Glutamatergic neuron (in vitro differentiated cells): ENCODE results near the gene NEDD4. TPM values are rescaled to one million over a fixed set of nuclear protein-coding genes. Genes with fewer than 3 reads are reported as not detected.
"Not testable (repeated sequence)": the region's sequence is repeated elsewhere in the genome, so short reads cannot be mapped to it uniquely, and the experiment has no call there.

Experiments used
- DNase-seq: peaks from one replicate; pipeline ENCODE4 v3.0.0; 2022
- H3K27ac Mint-ChIP-seq: one replicate; pipeline ENCODE4 v1.8.0; 2020; ENCODE audit warnings: mild to moderate bottlenecking, mixed read lengths, inconsistent platforms; ENCODE audit not compliant: unreplicated experiment
- H3K27me3 Mint-ChIP-seq: one replicate; pipeline ENCODE4 v1.8.0; 2020; ENCODE audit warnings: mild to moderate bottlenecking, moderate library complexity, mixed read lengths, inconsistent platforms; ENCODE audit not compliant: unreplicated experiment
- H3K36me3 Mint-ChIP-seq: one replicate; pipeline ENCODE4 v1.8.0; 2020; ENCODE audit warnings: mild to moderate bottlenecking, mixed read lengths, inconsistent platforms; ENCODE audit not compliant: unreplicated experiment
- H3K4me1 Mint-ChIP-seq: one replicate; pipeline ENCODE4 v1.8.0; 2020; ENCODE audit warnings: mild to moderate bottlenecking, low read depth, mixed read lengths, inconsistent platforms; ENCODE audit not compliant: unreplicated experiment
- H3K4me3 Mint-ChIP-seq: one replicate; pipeline ENCODE4 v1.8.0; 2020; ENCODE audit warnings: mild to moderate bottlenecking, mixed read lengths, inconsistent platforms; ENCODE audit not compliant: unreplicated experiment
- H3K9me3 Mint-ChIP-seq: one replicate; pipeline ENCODE4 v1.8.0; 2020; ENCODE audit warnings: mild to moderate bottlenecking, moderate library complexity, mixed read lengths, inconsistent platforms; ENCODE audit not compliant: unreplicated experiment
- total RNA-seq: library from RNA; stranded (reverse); fragmentation: NEBNext Ultra II Directional; extraction: Animal tissue kit (Norgen Biotek cat#: 25700); gene quantifications from one replicate; pipeline ENCODE4 v1.2.1, GENCODE V29; 2021; ENCODE audit not compliant: unreplicated experiment
- TF ChIP-seq, protein P1 (sequence below): fragments of 200-600 bp; sonication (generic); IDR thresholded peaks from one replicate; pipeline ENCODE4 v1.5.0; 2021; ENCODE audit not compliant: partially characterized antibody, unreplicated experiment

The NEDD4 gene
- total RNA-seq, 1 donor from 2014 or later = 3.7 TPM

DNA sequence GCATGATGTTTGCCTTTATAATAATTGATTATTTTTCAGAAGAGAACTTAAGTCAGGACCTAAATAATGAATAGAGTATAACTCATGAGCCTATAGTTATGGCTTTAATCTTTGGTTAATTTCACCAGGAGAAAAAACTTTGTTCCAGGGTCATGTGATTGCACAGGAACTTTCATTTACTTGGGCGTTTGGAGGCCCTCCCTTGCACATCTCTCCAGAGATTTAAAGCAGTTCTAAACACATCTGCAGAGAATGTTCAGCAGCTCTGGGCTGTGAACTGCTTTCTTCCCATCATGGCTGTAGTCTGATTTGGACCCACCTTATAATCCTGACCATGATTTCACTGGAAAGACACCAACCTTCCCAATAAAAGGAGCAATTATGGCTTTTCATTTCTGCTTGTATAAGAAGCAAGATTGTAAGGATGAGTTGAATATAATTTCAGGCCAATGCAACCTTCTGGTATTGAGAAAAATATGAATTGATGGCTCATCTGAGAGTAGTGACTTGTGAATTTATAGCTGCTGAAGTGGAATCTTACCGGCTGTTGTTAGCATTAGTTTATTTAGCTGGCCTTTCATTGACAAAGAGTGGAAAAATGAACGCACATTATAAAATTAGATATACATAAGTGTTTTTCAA is 169.6 kb downstream of the NEDD4 start:
- H3K27ac Mint-ChIP-seq = no peak overlapping the region
- H3K4me1 Mint-ChIP-seq = no peaks in the 10 kb centered on the region
- TF ChIP-seq, protein P1, sequence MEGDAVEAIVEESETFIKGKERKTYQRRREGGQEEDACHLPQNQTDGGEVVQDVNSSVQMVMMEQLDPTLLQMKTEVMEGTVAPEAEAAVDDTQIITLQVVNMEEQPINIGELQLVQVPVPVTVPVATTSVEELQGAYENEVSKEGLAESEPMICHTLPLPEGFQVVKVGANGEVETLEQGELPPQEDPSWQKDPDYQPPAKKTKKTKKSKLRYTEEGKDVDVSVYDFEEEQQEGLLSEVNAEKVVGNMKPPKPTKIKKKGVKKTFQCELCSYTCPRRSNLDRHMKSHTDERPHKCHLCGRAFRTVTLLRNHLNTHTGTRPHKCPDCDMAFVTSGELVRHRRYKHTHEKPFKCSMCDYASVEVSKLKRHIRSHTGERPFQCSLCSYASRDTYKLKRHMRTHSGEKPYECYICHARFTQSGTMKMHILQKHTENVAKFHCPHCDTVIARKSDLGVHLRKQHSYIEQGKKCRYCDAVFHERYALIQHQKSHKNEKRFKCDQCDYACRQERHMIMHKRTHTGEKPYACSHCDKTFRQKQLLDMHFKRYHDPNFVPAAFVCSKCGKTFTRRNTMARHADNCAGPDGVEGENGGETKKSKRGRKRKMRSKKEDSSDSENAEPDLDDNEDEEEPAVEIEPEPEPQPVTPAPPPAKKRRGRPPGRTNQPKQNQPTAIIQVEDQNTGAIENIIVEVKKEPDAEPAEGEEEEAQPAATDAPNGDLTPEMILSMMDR = no peak
- no peak for DNase-seq
- peaks cover 2% of the 10 kb centered on the region for H3K27me3 Mint-ChIP-seq
- H3K4me3 Mint-ChIP-seq = no peak overlapping the region
- H3K36me3 Mint-ChIP-seq = no peaks in the 10 kb centered on the region
- peaks cover 1% of the 10 kb centered on the region for H3K9me3 Mint-ChIP-seq

- no peaks in the 10 kb centered on the region for H3K36me3 Mint-ChIP-seq
- H3K4me1 Mint-ChIP-seq = no peaks in the 10 kb centered on the region
- no peak for DNase-seq
- peaks cover 1% of the 10 kb centered on the region for H3K9me3 Mint-ChIP-seq
- TF ChIP-seq, protein P1 = no peak
- no peak overlapping the region for H3K27ac Mint-ChIP-seq
- no peak overlapping the region for H3K4me3 Mint-ChIP-seq
- H3K27me3 Mint-ChIP-seq = peaks cover 2% of the 10 kb centered on the region
These were observed 170.2 kb downstream of the NEDD4 start for GRCh38 chr15:55823191-55823670.

DNA sequence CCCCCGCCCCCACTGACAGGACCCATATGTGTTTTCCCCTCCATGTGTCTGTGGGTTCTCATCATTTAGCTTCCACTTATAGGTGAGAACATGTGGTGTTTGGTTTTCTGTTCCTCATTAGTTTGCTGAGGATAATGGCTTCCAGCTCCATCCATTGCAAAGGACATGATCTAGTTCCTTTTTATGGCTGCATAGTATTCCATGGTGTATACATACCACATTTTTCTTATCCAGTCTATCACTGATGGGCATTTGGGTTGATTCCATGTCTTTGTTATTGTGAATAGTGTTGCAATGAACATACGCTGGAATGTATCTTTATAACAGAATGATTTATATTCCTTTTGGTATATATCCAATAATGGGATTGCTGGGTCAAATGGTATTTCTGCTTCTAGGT is 171.7 kb downstream of the NEDD4 start:
- H3K4me3 Mint-ChIP-seq, DNase-seq, H3K27ac Mint-ChIP-seq, H3K4me1 Mint-ChIP-seq, H3K9me3 Mint-ChIP-seq, H3K27me3 Mint-ChIP-seq, H3K36me3 Mint-ChIP-seq: not testable (repeated sequence)

- DNase-seq = no peak
- H3K9me3 Mint-ChIP-seq = peaks cover 1% of the 10 kb centered on the region
- H3K4me3 Mint-ChIP-seq = no peak overlapping the region
- TF ChIP-seq, protein P1 = no peak
- H3K4me1 Mint-ChIP-seq = no peaks in the 10 kb centered on the region
- H3K27ac Mint-ChIP-seq = no peak overlapping the region
- peaks cover 5% of the 10 kb centered on the region for H3K27me3 Mint-ChIP-seq
- H3K36me3 Mint-ChIP-seq = no peaks in the 10 kb centered on the region
These were observed 173.4 kb downstream of the NEDD4 start for GRCh38 chr15:55820043-55820442.

- Mint-ChIP-seq H3K36me3 (no peaks in the 10 kb centered on the region), H3K4me1 (no peaks in the 10 kb centered on the region), H3K27me3 (peaks cover 5% of the 10 kb centered on the region), H3K4me3 (no peak overlapping the region), H3K27ac (no peak overlapping the region), H3K9me3 (peaks cover 1% of the 10 kb centered on the region)
- no peak for DNase-seq
- TF ChIP-seq, protein P1 = no peak
These were observed 173.9 kb downstream of the NEDD4 start for GRCh38 chr15:55819397-55820034.
